ACC112 (cell line): ENCODE data around the gene SLC12A1.

ENCODE experiments used
- H2AFZ ChIP-seq: fragments of 200-600 bp; sonication (generic); one replicate; pipeline ENCODE4 v1.6.0; 2017; ENCODE audit warnings: antibody characterized with exemption, low read length; ENCODE audit not compliant: unreplicated experiment
- H3K27ac ChIP-seq: fragments of 200-600 bp; sonication (generic); 2 replicates; pipeline ENCODE4 v1.5.1; 2014; ENCODE audit warnings: low read depth, mild to moderate bottlenecking, antibody characterized with exemption, low read length, moderate library complexity
- H3K27me3 ChIP-seq: fragments of 200-600 bp; sonication (generic); 2 replicates; pipeline ENCODE4 v1.6.1; 2014; ENCODE audit warnings: mild to moderate bottlenecking, antibody characterized with exemption, low read length, moderate library complexity, mixed read lengths; ENCODE audit not compliant: insufficient read depth
- H3K36me3 ChIP-seq: fragments of 200-600 bp; sonication (generic); 2 replicates; pipeline ENCODE4 v1.6.1; 2016; ENCODE audit warnings: mild to moderate bottlenecking, antibody characterized with exemption, low read length, moderate library complexity, mixed read lengths; ENCODE audit not compliant: insufficient read depth
- H3K4me1 ChIP-seq: fragments of 200-600 bp; sonication (generic); one replicate; pipeline ENCODE4 v1.6.1; 2016; ENCODE audit warnings: low read length, mixed read lengths; ENCODE audit not compliant: insufficient read depth, unreplicated experiment, control insufficient read depth
- H3K4me3 ChIP-seq: fragments of 200-600 bp; sonication (generic); 2 replicates; pipeline ENCODE4 v1.5.1; 2014; ENCODE audit warnings: mild to moderate bottlenecking, low read depth, low read length
- H3K79me2 ChIP-seq: fragments of 200-600 bp; sonication (generic); one replicate; pipeline ENCODE4 v1.6.0; 2016; ENCODE audit warnings: low read length; ENCODE audit not compliant: control insufficient read depth, unreplicated experiment, insufficient read depth

The SLC12A1 gene

GRCh38 chr15:48186271-48186670 lies 19.8 kb upstream of the SLC12A1 start:
- H3K36me3 ChIP-seq = no peaks in the 10 kb centered on the region
- H3K27ac ChIP-seq = no peak overlapping the region
- H3K4me3 ChIP-seq = no peak overlapping the region
- H3K79me2 ChIP-seq = no peaks in the 10 kb centered on the region
- peaks cover 56% of the 10 kb centered on the region for H3K27me3 ChIP-seq
- no peaks in the 10 kb centered on the region for H3K4me1 ChIP-seq
- H2AFZ ChIP-seq = no peak overlapping the region

DNA sequence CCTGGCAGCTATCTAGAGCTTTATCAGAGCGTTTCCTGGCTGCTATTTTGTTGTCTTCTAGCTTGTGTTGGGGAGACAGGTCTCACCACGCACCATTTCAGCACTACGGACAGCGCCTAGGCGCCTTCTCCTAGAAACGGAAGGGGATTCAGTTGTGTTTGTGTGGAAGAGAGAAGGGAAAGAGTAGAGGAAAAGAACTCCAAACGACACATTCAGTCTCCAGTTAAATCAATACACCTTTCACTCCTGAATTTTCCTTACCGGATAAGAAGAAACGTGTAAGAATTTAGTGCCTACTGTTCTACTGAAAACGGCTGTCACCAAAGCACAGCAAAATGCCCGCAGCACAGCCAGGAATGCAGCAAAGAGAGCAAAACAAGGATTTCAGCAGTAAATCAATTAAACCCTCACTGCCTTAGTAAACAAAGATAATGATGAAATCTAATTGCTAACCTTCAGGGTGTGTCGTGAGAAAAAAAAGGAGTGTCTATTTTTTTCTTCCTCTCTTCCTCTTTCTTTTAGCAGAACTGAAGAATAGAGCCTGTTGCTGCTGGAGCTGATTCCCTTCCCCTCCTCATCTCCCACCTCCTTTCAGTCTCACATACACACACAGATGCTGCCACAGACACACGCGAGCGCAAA lies 15.0 kb upstream of the SLC12A1 start:
- Histone ChIP-seq H3K27ac (no peak overlapping the region), H3K36me3 (no peaks in the 10 kb centered on the region), H2AFZ (no peak overlapping the region), H3K79me2 (no peaks in the 10 kb centered on the region), H3K4me1 (no peaks in the 10 kb centered on the region), H3K27me3 (peaks cover 86% of the 10 kb centered on the region), H3K4me3 (peak overlapping the region; percentile 59)

GRCh38 chr15:48191574-48192225 lies 14.4 kb upstream of the SLC12A1 start, which contains the start of gene CTXN2:
CTXN2 (plus strand) TSS chr15:48191665; CDS start chr15:48201301, 9,636 bp downstream.
- H2AFZ ChIP-seq = no peak within 1 kb of the TSS
- peak within 1 kb of the TSS; percentile 59 for H3K4me3 ChIP-seq
- no peaks in the 10 kb centered on the region for H3K4me1 ChIP-seq
- H3K27me3 ChIP-seq = peaks cover 89% of the 10 kb centered on the region
- H3K27ac ChIP-seq = no peak within 1 kb of the TSS
- H3K79me2 ChIP-seq = no peaks in the 10 kb centered on the region
- H3K36me3 ChIP-seq = no peaks in the 10 kb centered on the region

GRCh38 chr15:48202068-48202467 lies 4.0 kb upstream of the SLC12A1 start:
- peaks cover 83% of the 10 kb centered on the region for H3K27me3 ChIP-seq
- H3K79me2 ChIP-seq = no peaks in the 10 kb centered on the region
- no peak overlapping the region for H3K27ac ChIP-seq
- no peaks in the 10 kb centered on the region for H3K4me1 ChIP-seq
- H2AFZ ChIP-seq = no peak overlapping the region
- no peak overlapping the region for H3K4me3 ChIP-seq
- H3K36me3 ChIP-seq = no peaks in the 10 kb centered on the region

DNA sequence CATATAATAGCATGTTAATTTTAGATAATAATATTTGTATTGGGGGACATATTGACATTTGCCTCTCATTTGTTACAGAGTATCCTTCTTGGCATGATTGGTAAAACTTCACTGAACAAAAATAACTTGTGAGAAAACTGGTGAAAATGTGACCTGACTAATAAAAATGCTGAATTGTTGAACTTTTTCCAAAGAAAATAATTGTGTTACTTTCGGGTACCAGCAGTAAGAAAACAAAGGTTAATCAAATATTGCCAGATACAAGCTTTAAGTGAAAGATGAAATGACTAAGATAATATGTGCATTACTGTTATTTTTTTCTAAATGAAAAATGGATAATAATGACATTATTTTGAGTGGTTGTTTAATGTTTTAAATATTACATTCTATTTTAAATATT lies 15.2 kb downstream of the SLC12A1 start:
- Histone ChIP-seq H3K4me1 (peaks cover 6% of the 10 kb centered on the region), H3K27ac (no peak overlapping the region), H3K27me3 (peaks cover 47% of the 10 kb centered on the region), H3K4me3 (no peak overlapping the region), H3K36me3 (no peaks in the 10 kb centered on the region), H3K79me2 (no peaks in the 10 kb centered on the region), H2AFZ (no peak overlapping the region)

DNA sequence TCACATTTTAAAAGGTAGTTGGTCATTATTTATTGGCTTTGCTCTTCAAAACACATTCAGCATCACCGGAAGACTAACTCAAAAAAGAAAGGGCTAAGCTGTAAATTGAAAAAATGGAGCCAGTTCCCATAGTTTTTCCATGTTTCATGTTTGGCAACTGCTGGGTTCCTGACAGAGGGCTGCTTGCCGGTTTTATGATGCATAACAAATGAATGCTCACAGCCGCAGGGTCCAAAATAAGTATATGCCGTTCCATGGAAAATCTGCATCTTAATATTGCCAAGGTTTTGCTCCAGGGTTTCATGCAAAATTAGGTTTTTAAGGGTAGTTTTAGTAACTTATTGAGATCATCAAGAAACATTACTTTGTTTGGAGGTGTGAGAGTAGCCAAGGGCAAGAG lies 15.8 kb downstream of the SLC12A1 start:
- no peaks in the 10 kb centered on the region for H3K79me2 ChIP-seq

DNA sequence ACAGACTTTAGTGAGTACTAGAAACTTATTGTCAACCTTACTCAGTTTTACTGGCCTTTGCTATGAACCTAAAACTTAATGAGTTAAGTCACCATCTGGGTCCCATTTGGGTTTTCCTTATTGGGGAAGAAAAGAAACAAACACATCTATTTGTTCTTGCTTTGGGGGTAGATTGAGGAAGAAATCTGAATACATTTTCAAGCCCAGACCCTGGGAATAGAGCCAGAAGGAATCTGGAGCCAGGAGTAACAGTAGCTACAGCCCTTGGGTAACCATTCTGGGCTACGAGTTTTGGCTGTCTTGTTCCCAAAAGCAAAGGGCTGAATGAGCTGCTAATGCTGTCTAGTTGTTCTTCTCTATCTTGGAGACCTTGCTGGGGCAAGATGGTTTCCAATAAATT lies 16.5 kb downstream of the SLC12A1 start:
- Histone ChIP-seq H3K79me2 (no peaks in the 10 kb centered on the region), H3K4me3 (no peak overlapping the region), H3K27me3 (peaks cover 54% of the 10 kb centered on the region)

More for the DNA sequence above, 15.8 kb downstream of the SLC12A1 start:
- Histone ChIP-seq H3K36me3 (no peaks in the 10 kb centered on the region), H2AFZ (no peak overlapping the region), H3K27me3 (peaks cover 51% of the 10 kb centered on the region), H3K4me3 (no peak overlapping the region), H3K4me1 (peaks cover 6% of the 10 kb centered on the region), H3K27ac (no peak overlapping the region)

GRCh38 chr15:48225771-48226170 lies 19.7 kb downstream of the SLC12A1 start:
- Histone ChIP-seq H2AFZ (no peak overlapping the region), H3K36me3 (no peaks in the 10 kb centered on the region), H3K79me2 (no peaks in the 10 kb centered on the region), H3K4me3 (no peak overlapping the region), H3K27ac (no peak overlapping the region), H3K4me1 (peaks cover 6% of the 10 kb centered on the region), H3K27me3 (peaks cover 57% of the 10 kb centered on the region)

More for the DNA sequence above, 16.5 kb downstream of the SLC12A1 start:
- Histone ChIP-seq H3K4me1 (peaks cover 6% of the 10 kb centered on the region), H3K36me3 (no peaks in the 10 kb centered on the region), H2AFZ (no peak overlapping the region), H3K27ac (no peak overlapping the region)

GRCh38 chr15:48230498-48230897 lies 24.4 kb downstream of the SLC12A1 start:
- no peak overlapping the region for H3K27ac ChIP-seq
- no peak overlapping the region for H3K4me3 ChIP-seq
- H2AFZ ChIP-seq = no peak overlapping the region
- H3K36me3 ChIP-seq = no peaks in the 10 kb centered on the region
- no peaks in the 10 kb centered on the region for H3K79me2 ChIP-seq
- peaks cover 31% of the 10 kb centered on the region for H3K27me3 ChIP-seq
- no peaks in the 10 kb centered on the region for H3K4me1 ChIP-seq

GRCh38 chr15:48233246-48233645 lies 27.1 kb downstream of the SLC12A1 start:
- Histone ChIP-seq H3K4me3 (no peak overlapping the region), H3K79me2 (no peaks in the 10 kb centered on the region), H3K4me1 (no peaks in the 10 kb centered on the region), H3K36me3 (no peaks in the 10 kb centered on the region), H2AFZ (no peak overlapping the region), H3K27ac (no peak overlapping the region), H3K27me3 (peaks cover 19% of the 10 kb centered on the region; the same call in 1 of the 2 replicates)

- Histone ChIP-seq H3K27me3 (peaks cover 4% of the 10 kb centered on the region; the same call in 1 of the 2 replicates), H3K4me1 (no peaks in the 10 kb centered on the region), H3K27ac (no peak overlapping the region), H2AFZ (no peak overlapping the region), H3K36me3 (no peaks in the 10 kb centered on the region), H3K79me2 (no peaks in the 10 kb centered on the region), H3K4me3 (no peak overlapping the region)
Measured at GRCh38 chr15:48239334-48239733, 33.2 kb downstream of the SLC12A1 start.
